ENCODE measurements around the gene RFT1.

RFT1 gene

GRCh38 chr3:53173107-53173506, 42.9 kb upstream of the RFT1 start:
- CTCF ChIA-PET, result no interaction called here
- POLR2A ChIA-PET, result interaction anchor here (1.6 kb wide), 1 partner anchor 12 kb away, joined by 4 read pairs; the partner anchor contains the start of gene PRKCD
- DNase-seq (ENCODE audit: extremely low spot score), result no peak
- TF ChIP-seq ARNT (IDR thresholded peaks at IDR 0.05), result no peak

- POLR2A ChIA-PET, result no interaction called here
These were observed 41.7 kb upstream of the RFT1 start for GRCh38 chr3:53171827-53172505.

GRCh38 chr3:53171064-53171418, 40.8 kb upstream of the RFT1 start:
- DNase-seq (ENCODE audit: extremely low spot score), result no peak
- no peak for TF ChIP-seq HDGF (IDR thresholded peaks at IDR 0.05; ENCODE audit: borderline replicate concordance)
- TF ChIP-seq TARDBP (IDR thresholded peaks at IDR 0.05), result no peak
- TF ChIP-seq FOXM1 (IDR thresholded peaks at IDR 0.05; ENCODE audit: borderline replicate concordance), result no peak
- no peak for TF ChIP-seq PKNOX1 (IDR thresholded peaks at IDR 0.05)
- TF ChIP-seq BHLHE40 (IDR thresholded peaks at IDR 0.05; ENCODE audit: borderline replicate concordance), result no peak
- TF ChIP-seq ARNT (IDR thresholded peaks at IDR 0.05), result no peak
- TF ChIP-seq FOXK2 (IDR thresholded peaks at IDR 0.05), result no peak
- TF ChIP-seq SP1 (IDR thresholded peaks at IDR 0.05), result no peak
- no peak for TF ChIP-seq FOXA1 (IDR thresholded peaks at IDR 0.05)
- no peak for TF ChIP-seq ELF4 (IDR thresholded peaks at IDR 0.05)
- TF ChIP-seq NFRKB (IDR thresholded peaks at IDR 0.05), result no peak
- no peak for TF ChIP-seq LEF1 (IDR thresholded peaks at IDR 0.05; ENCODE audit: borderline replicate concordance)
- no peak for TF ChIP-seq SUZ12 (IDR thresholded peaks at IDR 0.05)
- TF ChIP-seq ZNF384 (IDR thresholded peaks at IDR 0.05), result no peak
- TF ChIP-seq CTBP1 (IDR thresholded peaks at IDR 0.05; ENCODE audit: borderline replicate concordance), result no peak
- TF ChIP-seq L3MBTL2 (conservative IDR thresholded peaks at IDR 0.05), result no peak
- ChIA-PET CTCF (no interaction called here), POLR2A (no interaction called here)

More at GRCh38 chr3:53171827-53172505, 41.7 kb upstream of the RFT1 start:
- no peak for TF ChIP-seq SP1 (IDR thresholded peaks at IDR 0.05)
- no peak for TF ChIP-seq SUZ12 (IDR thresholded peaks at IDR 0.05)
- CTCF ChIA-PET, result no interaction called here
- DNase-seq (ENCODE audit: extremely low spot score), result no peak

- ChIA-PET CTCF (no interaction called here), POLR2A (interaction anchor here (0.5 kb wide), 1 partner anchor 155 kb away, joined by 3 read pairs; no protein-coding TSS in a partner anchor)
- no peak for DNase-seq (ENCODE audit: extremely low spot score)
- TF ChIP-seq SP1 (IDR thresholded peaks at IDR 0.05) (no peak), ELF4 (IDR thresholded peaks at IDR 0.05) (no peak), LEF1 (IDR thresholded peaks at IDR 0.05; ENCODE audit: borderline replicate concordance) (no peak), SUZ12 (IDR thresholded peaks at IDR 0.05) (no peak), CTBP1 (IDR thresholded peaks at IDR 0.05; ENCODE audit: borderline replicate concordance) (no peak), FOXA1 (IDR thresholded peaks at IDR 0.05) (no peak), NFRKB (IDR thresholded peaks at IDR 0.05) (no peak), FOXK2 (IDR thresholded peaks at IDR 0.05) (no peak), TARDBP (IDR thresholded peaks at IDR 0.05) (no peak), HDGF (IDR thresholded peaks at IDR 0.05; ENCODE audit: borderline replicate concordance) (no peak), FOXM1 (IDR thresholded peaks at IDR 0.05; ENCODE audit: borderline replicate concordance) (no peak), ARNT (IDR thresholded peaks at IDR 0.05) (no peak), PKNOX1 (IDR thresholded peaks at IDR 0.05) (no peak), BHLHE40 (IDR thresholded peaks at IDR 0.05; ENCODE audit: borderline replicate concordance) (no peak), L3MBTL2 (conservative IDR thresholded peaks at IDR 0.05) (no peak), ZNF384 (IDR thresholded peaks at IDR 0.05) (no peak)
These were observed 40.3 kb upstream of the RFT1 start for GRCh38 chr3:53170325-53171063.

- CTCF ChIA-PET, result no interaction called here
- POLR2A ChIA-PET, result interaction anchor here (0.5 to 1.5 kb wide), 2 partner anchors 9 to 155 kb away, joined by 3 read pairs; partner anchors contain the start of gene PRKCD
- TF ChIP-seq L3MBTL2 (conservative IDR thresholded peaks at IDR 0.05) (no peak), NFRKB (IDR thresholded peaks at IDR 0.05) (no peak), FOXM1 (IDR thresholded peaks at IDR 0.05; ENCODE audit: borderline replicate concordance) (no peak)
- DNase-seq (ENCODE audit: extremely low spot score), result no peak
These were observed 39.6 kb upstream of the RFT1 start for GRCh38 chr3:53169832-53170324.

- TF ChIP-seq SP1 (IDR thresholded peaks at IDR 0.05), result no peak
- no peak for TF ChIP-seq NFRKB (IDR thresholded peaks at IDR 0.05)
- no peak for TF ChIP-seq FOXA1 (IDR thresholded peaks at IDR 0.05)
- TF ChIP-seq SUZ12 (IDR thresholded peaks at IDR 0.05), result no peak
- TF ChIP-seq ELF4 (IDR thresholded peaks at IDR 0.05), result no peak
- no peak for TF ChIP-seq TARDBP (IDR thresholded peaks at IDR 0.05)
- no peak for TF ChIP-seq CTBP1 (IDR thresholded peaks at IDR 0.05; ENCODE audit: borderline replicate concordance)
- no peak for TF ChIP-seq BHLHE40 (IDR thresholded peaks at IDR 0.05; ENCODE audit: borderline replicate concordance)
- TF ChIP-seq L3MBTL2 (conservative IDR thresholded peaks at IDR 0.05), result no peak
- no peak for TF ChIP-seq LEF1 (IDR thresholded peaks at IDR 0.05; ENCODE audit: borderline replicate concordance)
- no peak for TF ChIP-seq PKNOX1 (IDR thresholded peaks at IDR 0.05)
- no peak for TF ChIP-seq HDGF (IDR thresholded peaks at IDR 0.05; ENCODE audit: borderline replicate concordance)
- no peak for TF ChIP-seq ZNF384 (IDR thresholded peaks at IDR 0.05)
- no peak for TF ChIP-seq FOXK2 (IDR thresholded peaks at IDR 0.05)
- TF ChIP-seq FOXM1 (IDR thresholded peaks at IDR 0.05; ENCODE audit: borderline replicate concordance), result no peak
- TF ChIP-seq ARNT (IDR thresholded peaks at IDR 0.05), result no peak
- ChIA-PET CTCF (no interaction called here), POLR2A (interaction anchor here (1.5 kb wide), 1 partner anchor 8 kb away, joined by 3 read pairs; the partner anchor contains the start of gene PRKCD)
- DNase-seq (ENCODE audit: extremely low spot score), result no peak
These were observed 39.0 kb upstream of the RFT1 start for GRCh38 chr3:53169045-53169831.
